C4-2B (cell line): Measurements from ENCODE around the gene CD86.

Experiments used
- CTCF ChIP-seq: fragments of 450-650 bp; conservative IDR thresholded peaks from 2 replicates; pipeline ENCODE4 v1.5.1; 2017; ENCODE audit warnings: mild to moderate bottlenecking
- ZFX ChIP-seq: fragments of 450-650 bp; IDR thresholded peaks from 2 replicates; pipeline ENCODE4 v1.6.1; 2017

- TF ChIP-seq CTCF (no peak), ZFX (no peak)
Measured at GRCh38 chr3:122079524-122080206, 24.5 kb downstream of the CD86 start.
